H54 (cell line): ENCODE data around the gene CCDC121.
"Not testable (repeated sequence)": the region's sequence is repeated elsewhere in the genome, so short reads cannot be mapped to it uniquely, and the experiment has no call there.

Source experiments
- DNase-seq: peaks from one replicate; pipeline ENCODE4 v3.0.0; 2011; ENCODE audit warnings: low spot score, mixed read lengths; ENCODE audit not compliant: insufficient read length
- FAIRE-seq: peaks from 3 replicates; lab custom pipeline; 2011; peaks lifted over from hg19 to GRCh38; lab: Jason Lieb, UNC
- POLR2A ChIP-seq: IDR thresholded peaks from 2 replicates; pipeline ENCODE4 v1.6.1; 2011; ENCODE audit warnings: low read depth, mild to moderate bottlenecking, low read length

CCDC121 gene

GRCh38 chr2:27622921-27623384, 5.9 kb downstream of the CCDC121 start:
- no peak for TF ChIP-seq POLR2A

GRCh38 chr2:27621524-27621923, 7.3 kb downstream of the CCDC121 start:
- DNase-seq (no peak), FAIRE-seq (no peak)
- TF ChIP-seq POLR2A: no peak

More at GRCh38 chr2:27622921-27623384, 5.9 kb downstream of the CCDC121 start:
- peak; percentile 93 for FAIRE-seq
- DNase-seq: no peak

- DNase-seq (no peak), FAIRE-seq (no peak)
- no peak for TF ChIP-seq POLR2A
These were observed 13.5 kb downstream of the CCDC121 start for GRCh38 chr2:27615316-27615715.

- no peak for FAIRE-seq
- DNase-seq: no peak
- no peak for TF ChIP-seq POLR2A
These were observed 14.8 kb downstream of the CCDC121 start for GRCh38 chr2:27613985-27614384.

- no peak for TF ChIP-seq POLR2A
- FAIRE-seq (no peak), DNase-seq (no peak)
These were observed 22.2 kb downstream of the CCDC121 start for GRCh38 chr2:27606611-27607010.

- DNase-seq (no peak), FAIRE-seq (no peak)
- no peak for TF ChIP-seq POLR2A
These were observed 32.2 kb downstream of the CCDC121 start for GRCh38 chr2:27596627-27597026.

GRCh38 chr2:27595412-27595811, 33.4 kb downstream of the CCDC121 start:
- not testable (repeated sequence) for DNase-seq, FAIRE-seq

- FAIRE-seq, DNase-seq: not testable (repeated sequence)
These were observed 34.6 kb downstream of the CCDC121 start for GRCh38 chr2:27594020-27594703.

- no peak for TF ChIP-seq POLR2A
- no peak for DNase-seq
- FAIRE-seq: no peak
These were observed 35.6 kb downstream of the CCDC121 start for GRCh38 chr2:27593240-27593639.

GRCh38 chr2:27591745-27592144, 37.1 kb downstream of the CCDC121 start:
- TF ChIP-seq POLR2A: no peak
- DNase-seq (no peak), FAIRE-seq (no peak)

- TF ChIP-seq POLR2A: no peak
- DNase-seq (no peak), FAIRE-seq (no peak)
These were observed 40.5 kb downstream of the CCDC121 start for GRCh38 chr2:27588308-27588707.

GRCh38 chr2:27587025-27587424, 41.8 kb downstream of the CCDC121 start:
- TF ChIP-seq POLR2A: no peak
- FAIRE-seq: no peak
- no peak for DNase-seq

GRCh38 chr2:27584597-27584996, 44.2 kb downstream of the CCDC121 start:
- DNase-seq (no peak), FAIRE-seq (no peak)
- no peak for TF ChIP-seq POLR2A

- no peak for TF ChIP-seq POLR2A
- no peak for FAIRE-seq
- DNase-seq: no peak
These were observed 45.4 kb downstream of the CCDC121 start for GRCh38 chr2:27583390-27583915.

GRCh38 chr2:27582695-27583389, 46.0 kb downstream of the CCDC121 start, which contains the start of gene ZNF512:
TSS of gene ZNF512 (plus strand) at chr2:27583042. CDS start at chr2:27583113, 71 bp downstream.
- peak; percentile 57 for FAIRE-seq
- DNase-seq: peak; percentile 83
- TF ChIP-seq POLR2A: peak; percentile 37; the same call in 1 of the 2 replicates
